Progenitor cell of endocrine pancreas (in vitro differentiated cells): ENCODE data around the gene NPFFR1. TPM values are rescaled to one million over a fixed set of nuclear protein-coding genes. Genes with fewer than 3 reads are reported as not detected.

Experiments
- DNase-seq: peaks from one replicate; pipeline ENCODE4 v3.0.0; 2021; ENCODE audit warnings: low spot score; ENCODE audit not compliant: unreplicated experiment
- H3K27ac Mint-ChIP-seq: 2 replicates; pipeline ENCODE4 v1.8.0; 2021; ENCODE audit warnings: mild to moderate bottlenecking, moderate library complexity, mixed read lengths
- H3K27me3 Mint-ChIP-seq: 2 replicates; pipeline ENCODE4 v1.8.0; 2021; ENCODE audit warnings: mixed read lengths
- H3K36me3 Mint-ChIP-seq: 2 replicates; pipeline ENCODE4 v1.8.0; 2022; ENCODE audit warnings: mixed read lengths; ENCODE audit not compliant: insufficient read depth
- H3K4me1 Mint-ChIP-seq: 2 replicates; pipeline ENCODE4 v1.8.0; 2021; ENCODE audit warnings: low read depth, mixed read lengths
- H3K4me3 Mint-ChIP-seq: 2 replicates; pipeline ENCODE4 v1.8.0; 2021; ENCODE audit warnings: low read depth, mild to moderate bottlenecking, moderate library complexity, mixed read lengths
- H3K9me3 Mint-ChIP-seq: 2 replicates; pipeline ENCODE4 v1.8.0; 2021; ENCODE audit warnings: low read depth, mixed read lengths
- total RNA-seq: library from RNA; stranded (reverse); gene quantifications from 2 replicates; pipeline ENCODE4 v1.2.1, GENCODE V29; 2021
- TF ChIP-seq, protein P1 (sequence below): fragments of 200-600 bp; sonication (generic); IDR thresholded peaks from one replicate; pipeline ENCODE4 v1.5.0; 2021; ENCODE audit warnings: antibody characterized with exemption, mild to moderate bottlenecking; ENCODE audit not compliant: unreplicated experiment

NPFFR1 gene
- total RNA-seq, 1 donor from 2014 or later: not detected

DNA sequence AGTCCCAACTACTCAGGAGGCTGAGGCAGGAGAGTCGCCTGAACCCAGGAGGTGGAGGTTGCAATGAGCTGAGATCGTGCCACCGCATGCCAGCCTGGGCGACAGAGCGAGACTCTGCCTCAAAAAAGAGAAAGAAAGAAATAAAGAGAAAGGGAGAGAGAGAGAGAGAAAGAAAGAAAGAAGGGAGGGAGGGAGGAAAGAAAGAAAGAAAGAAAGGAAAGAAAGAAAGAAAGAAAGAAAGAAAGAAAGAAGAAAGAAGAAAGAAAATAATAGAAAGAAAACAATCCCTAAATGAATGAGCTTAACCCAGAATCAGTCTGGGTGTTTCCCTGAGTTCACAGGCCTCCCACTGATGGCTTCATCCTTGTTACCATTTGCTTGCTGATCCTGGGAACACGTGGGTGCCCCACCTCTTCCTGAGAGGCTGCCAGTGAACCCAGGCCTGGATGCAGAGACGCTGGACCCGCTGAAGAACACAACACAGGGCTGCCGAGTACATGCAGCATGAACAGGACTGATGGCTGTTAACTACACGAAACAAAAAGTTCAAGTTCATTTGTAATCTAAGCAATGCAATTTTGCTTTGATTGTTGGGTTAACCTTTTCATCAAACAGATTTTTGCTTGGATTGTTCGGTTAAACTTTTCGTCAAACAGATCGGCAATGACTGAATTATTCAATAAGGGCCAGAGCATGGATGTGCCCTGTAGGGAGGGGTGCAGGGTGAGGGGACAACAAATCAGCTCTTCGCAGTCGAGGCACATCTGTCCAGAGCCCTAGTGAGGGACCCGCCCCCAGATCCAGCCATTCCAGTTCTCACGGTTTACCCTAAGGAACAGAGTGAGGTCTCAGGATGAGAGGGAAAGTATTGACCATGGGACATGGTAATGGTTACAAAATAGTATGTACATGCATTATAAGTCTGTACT lies 11.5 kb downstream of the NPFFR1 start:
- H3K4me3 Mint-ChIP-seq: no peak overlapping the region
- H3K27ac Mint-ChIP-seq: no peak overlapping the region
- H3K27me3 Mint-ChIP-seq: peaks cover 4% of the 10 kb centered on the region
- TF ChIP-seq, protein P1, sequence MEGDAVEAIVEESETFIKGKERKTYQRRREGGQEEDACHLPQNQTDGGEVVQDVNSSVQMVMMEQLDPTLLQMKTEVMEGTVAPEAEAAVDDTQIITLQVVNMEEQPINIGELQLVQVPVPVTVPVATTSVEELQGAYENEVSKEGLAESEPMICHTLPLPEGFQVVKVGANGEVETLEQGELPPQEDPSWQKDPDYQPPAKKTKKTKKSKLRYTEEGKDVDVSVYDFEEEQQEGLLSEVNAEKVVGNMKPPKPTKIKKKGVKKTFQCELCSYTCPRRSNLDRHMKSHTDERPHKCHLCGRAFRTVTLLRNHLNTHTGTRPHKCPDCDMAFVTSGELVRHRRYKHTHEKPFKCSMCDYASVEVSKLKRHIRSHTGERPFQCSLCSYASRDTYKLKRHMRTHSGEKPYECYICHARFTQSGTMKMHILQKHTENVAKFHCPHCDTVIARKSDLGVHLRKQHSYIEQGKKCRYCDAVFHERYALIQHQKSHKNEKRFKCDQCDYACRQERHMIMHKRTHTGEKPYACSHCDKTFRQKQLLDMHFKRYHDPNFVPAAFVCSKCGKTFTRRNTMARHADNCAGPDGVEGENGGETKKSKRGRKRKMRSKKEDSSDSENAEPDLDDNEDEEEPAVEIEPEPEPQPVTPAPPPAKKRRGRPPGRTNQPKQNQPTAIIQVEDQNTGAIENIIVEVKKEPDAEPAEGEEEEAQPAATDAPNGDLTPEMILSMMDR: no peak
- H3K36me3 Mint-ChIP-seq: no peaks in the 10 kb centered on the region
- H3K9me3 Mint-ChIP-seq: no peaks in the 10 kb centered on the region
- H3K4me1 Mint-ChIP-seq: no peaks in the 10 kb centered on the region
- DNase-seq: no peak

DNA sequence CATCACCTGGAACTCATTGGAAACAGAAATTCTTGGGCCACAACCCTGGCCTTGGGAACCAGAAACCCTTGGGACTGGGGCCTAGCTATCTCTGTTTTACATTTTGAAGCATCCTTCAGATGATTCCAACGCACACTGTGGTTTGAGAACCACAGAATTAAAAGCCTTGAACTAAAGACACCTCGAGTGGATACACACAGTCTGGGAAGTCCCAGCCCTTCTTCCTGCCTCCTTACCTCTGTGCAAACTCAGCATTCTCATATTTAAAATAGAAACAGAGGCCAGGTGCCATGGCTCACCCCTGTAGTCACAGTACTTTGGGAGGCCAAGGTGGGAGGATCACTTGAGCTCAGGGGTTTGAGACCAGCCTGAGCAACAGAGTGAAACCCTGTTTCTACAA lies 12.9 kb downstream of the NPFFR1 start:
- TF ChIP-seq, protein P1: no peak
- no peaks in the 10 kb centered on the region for H3K9me3 Mint-ChIP-seq
- no peak for DNase-seq
- no peak overlapping the region for H3K4me3 Mint-ChIP-seq
- H3K27me3 Mint-ChIP-seq: peaks cover 11% of the 10 kb centered on the region
- no peaks in the 10 kb centered on the region for H3K4me1 Mint-ChIP-seq
- no peaks in the 10 kb centered on the region for H3K36me3 Mint-ChIP-seq
- no peak overlapping the region for H3K27ac Mint-ChIP-seq

DNA sequence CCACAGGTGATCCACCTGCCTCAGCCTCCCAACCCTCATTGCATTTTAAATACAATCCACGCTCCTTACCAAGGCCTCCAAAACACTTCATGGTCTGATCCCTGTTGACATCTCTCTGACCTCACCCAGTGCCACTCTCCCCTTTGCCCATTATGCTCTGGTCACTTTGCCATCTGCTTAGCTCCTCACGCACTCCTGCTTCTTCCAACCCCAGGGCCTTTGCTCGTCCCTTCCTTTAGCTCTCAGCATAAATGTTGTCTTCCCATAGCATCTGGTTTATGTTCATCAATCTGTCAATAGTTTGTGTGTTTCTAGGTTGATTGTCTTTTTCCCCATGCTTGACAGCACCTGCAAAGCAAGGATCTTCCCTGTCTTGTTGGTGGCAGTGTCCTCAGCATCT lies 14.1 kb downstream of the NPFFR1 start:
- no peak overlapping the region for H3K27ac Mint-ChIP-seq
- H3K27me3 Mint-ChIP-seq: peaks cover 16% of the 10 kb centered on the region
- H3K36me3 Mint-ChIP-seq: no peaks in the 10 kb centered on the region
- H3K4me3 Mint-ChIP-seq: no peak overlapping the region
- H3K4me1 Mint-ChIP-seq: no peaks in the 10 kb centered on the region
- no peak for DNase-seq
- TF ChIP-seq, protein P1: no peak
- H3K9me3 Mint-ChIP-seq: no peaks in the 10 kb centered on the region

DNA sequence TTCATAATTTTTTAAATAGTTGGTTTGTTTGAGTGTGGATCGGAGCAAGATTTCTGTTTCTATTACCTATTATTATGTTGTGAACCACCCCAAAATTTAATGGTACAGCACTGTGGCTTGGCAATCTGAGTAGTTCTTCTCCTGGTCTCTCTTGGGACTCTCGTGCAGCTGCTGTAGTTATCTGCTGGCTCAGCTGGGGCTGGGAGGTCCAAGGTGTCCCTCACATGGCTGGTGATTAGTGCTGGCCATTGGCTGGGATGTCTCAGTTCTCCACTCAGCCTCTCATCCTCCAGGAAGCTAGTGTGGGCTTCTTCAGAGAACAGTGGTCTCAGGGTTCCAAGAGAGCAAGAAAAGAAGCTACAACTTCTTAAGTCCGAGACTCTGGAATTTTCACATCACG lies 15.4 kb downstream of the NPFFR1 start:
- Mint-ChIP-seq H3K36me3 (no peaks in the 10 kb centered on the region), H3K4me1 (no peaks in the 10 kb centered on the region), H3K27ac (no peak overlapping the region), H3K4me3 (no peak overlapping the region), H3K27me3 (peaks cover 20% of the 10 kb centered on the region), H3K9me3 (no peaks in the 10 kb centered on the region)
- TF ChIP-seq, protein P1: no peak
- no peak for DNase-seq

DNA sequence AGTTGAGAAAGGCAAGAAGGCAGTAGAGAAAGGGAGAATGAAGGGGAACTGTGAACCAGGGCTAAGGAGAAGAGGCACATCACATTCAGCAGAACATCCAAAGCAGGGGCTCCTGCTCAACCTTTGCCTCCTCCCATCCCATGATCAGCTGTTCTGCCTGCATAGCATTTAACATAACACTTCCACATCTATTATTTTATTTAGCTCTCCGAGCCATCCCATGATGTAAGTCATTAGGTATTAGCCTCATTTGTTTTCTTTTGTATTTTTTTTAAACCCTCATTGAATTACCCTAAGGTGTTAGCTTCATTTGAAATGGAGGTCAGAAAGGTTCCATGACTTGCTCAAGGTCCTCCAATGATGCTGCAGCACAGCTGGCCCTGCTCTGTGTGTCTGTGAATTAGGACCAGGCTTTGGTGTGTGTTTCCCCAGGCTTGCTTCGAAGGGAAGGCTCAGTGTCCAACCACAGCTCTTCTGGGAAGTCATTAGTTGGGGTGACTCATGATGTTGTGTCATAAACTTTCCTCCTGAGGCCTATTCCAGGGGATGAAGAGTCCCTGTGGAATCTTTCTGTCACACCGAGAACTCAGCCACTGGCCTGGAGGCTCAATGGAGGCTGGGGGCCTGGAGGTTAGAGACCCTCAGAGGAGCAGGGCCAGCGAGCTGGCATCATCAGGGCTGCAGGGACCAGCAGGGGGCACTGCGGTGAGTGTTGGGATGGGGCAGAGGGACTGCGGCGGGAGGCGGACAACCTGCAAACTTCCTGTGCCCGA lies 16.5 kb downstream of the NPFFR1 start:
- Mint-ChIP-seq H3K27me3 (peaks cover 20% of the 10 kb centered on the region), H3K4me1 (no peaks in the 10 kb centered on the region), H3K27ac (no peak overlapping the region), H3K36me3 (no peaks in the 10 kb centered on the region), H3K9me3 (no peaks in the 10 kb centered on the region), H3K4me3 (no peak overlapping the region)
- TF ChIP-seq, protein P1: peak; percentile 34
- no peak for DNase-seq
